ENCODE data around the gene RNF223.

The RNF223 gene

DNA sequence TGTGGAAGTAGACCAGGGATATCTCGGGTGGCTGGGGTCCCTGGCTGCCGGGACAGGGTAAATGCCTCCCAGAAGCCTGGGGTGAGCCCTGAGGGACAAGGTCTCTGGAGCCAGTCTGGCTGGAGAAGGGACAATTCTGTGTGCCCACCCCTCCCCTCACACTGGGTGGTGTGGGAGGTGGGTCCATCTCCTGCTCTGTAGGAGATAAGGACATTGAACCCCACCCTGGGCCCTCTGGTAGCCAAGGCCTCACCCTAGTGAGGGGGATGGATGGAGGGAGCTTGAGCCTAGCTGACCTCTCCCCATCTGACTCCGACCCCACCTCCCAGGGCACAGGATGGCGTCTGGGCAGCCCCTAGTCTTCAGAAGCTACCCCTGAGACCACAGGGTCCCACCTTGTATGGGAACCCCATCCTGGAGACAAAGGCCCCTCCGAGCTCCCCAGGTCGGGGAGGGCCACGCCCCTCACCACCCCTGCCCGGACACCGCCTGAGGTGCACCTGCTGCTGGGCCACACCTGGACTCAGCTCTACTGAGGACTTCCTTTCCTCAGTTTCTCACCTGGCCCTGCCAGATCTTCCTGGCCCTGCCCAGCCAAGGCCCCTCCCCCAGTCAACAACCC, 49.8 kb downstream of the RNF223 start:
- no peak for DNase-seq

DNA sequence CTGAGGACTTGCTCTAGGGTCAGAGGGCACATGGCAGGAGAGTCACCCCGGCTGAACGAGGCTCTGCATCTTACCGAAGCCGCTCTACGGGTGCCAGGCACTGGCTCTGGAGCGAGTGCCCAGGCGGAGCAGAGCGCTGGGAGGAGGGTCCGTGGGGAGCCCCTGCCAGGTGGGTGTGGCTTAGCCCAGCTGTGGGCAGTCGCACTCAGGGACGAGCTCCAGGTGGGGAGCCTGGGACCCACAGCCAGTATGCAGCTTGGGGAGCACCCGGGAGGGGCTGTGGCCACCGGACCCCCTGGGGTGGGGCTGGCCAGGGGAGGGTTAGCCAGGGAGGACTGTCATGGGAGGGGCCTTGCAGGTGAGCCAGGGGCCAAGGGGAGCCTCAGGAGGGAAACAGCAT, 50.4 kb downstream of the RNF223 start:
- DNase-seq, result no peak

DNA sequence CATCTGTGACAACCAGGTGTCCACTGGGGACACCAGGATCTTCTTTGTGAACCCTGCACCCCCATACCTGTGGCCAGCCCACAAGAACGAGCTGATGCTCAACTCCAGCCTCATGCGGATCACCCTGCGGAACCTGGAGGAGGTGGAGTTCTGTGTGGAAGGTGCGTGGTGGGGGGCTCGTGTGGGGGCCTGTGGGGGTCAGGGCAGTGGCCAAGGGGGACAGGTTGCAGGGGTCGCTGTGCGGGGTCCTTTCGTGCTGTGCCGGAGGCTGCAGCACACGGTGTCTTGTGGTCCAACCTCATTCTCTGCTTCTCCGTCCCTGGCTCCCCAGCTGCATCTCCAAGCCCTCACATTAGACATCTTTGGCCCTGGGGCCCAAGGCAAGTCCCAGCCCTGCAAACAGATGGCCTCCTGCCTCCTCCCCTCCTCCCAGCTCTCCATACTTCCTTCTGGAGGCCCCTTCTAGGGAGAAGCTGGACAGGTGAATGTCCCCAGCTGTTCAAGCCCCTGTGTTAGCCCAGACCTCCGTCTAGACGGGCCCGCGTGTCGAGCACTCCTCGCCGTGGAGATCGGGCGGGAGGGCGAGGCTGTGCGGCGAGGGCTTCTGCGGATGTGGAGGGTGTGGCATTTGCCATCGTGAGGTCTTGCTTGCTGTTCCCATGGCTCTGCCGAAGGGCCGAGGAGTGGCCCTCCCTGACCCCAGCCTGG, 51.6 kb downstream of the RNF223 start:
- peak; percentile 61 for DNase-seq

- DNase-seq, result no peak
These were observed 52.2 kb downstream of the RNF223 start for GRCh38 chr1:1021920-1022259.

DNA sequence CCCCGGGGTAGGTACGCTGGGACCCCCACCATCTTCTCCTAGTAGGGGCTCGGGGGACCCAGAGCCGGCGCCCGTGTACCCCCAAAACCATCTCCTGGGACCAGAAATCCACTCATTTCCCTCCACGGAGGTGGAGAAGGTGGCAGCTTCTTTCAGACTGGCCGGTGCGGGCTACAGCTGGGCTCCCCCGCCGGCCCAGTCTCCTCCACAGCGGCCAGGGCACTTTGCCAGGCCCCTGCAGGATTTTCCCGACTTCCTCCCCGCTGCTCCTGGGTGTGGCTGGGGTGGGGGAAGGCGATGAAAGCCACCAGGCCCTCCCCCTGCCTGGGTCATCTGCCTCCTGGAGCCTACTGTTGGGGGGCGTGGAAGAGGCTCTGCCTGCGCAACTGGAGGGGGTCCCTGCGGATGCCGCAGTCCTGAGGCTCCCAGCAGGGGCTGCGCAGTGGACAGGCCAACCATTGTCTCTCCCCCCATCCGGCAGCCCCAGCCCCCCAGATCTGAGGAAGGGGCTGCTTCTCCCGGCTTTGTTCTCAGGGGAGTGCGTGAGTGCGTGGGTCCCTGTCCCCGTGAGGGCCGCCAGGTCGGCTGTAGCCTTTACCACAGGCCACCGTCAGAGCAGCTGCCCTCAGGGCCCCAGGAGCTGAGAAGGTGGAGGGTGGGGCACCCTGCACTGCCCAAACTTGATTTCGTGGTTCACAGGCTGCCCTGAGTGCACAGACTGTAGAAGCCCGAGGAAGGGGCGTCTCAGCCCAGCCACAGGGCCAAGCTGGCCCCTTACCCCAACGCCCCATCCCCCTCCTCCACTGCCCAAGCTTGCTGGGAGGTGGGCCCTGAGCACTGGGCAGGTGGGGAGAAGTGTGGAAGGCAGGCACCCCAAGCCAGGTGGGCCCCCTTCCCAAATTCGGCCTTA, 52.8 kb downstream of the RNF223 start:
- peak; percentile 56 for DNase-seq
